CD14-positive monocyte (primary cell): ENCODE results near the gene KIF3C. TPM values are rescaled to one million over a fixed set of nuclear protein-coding genes. Genes with fewer than 3 reads are reported as not detected.

ENCODE experiments used
- DNase-seq, 3 donors: peaks; one replicate each; pipeline ENCODE4 v3.0.0-alpha.2; 2011 to 2022
- H2AFZ ChIP-seq: 2 replicates; pipeline ENCODE4 v1.6.0; 2012; ENCODE audit warnings: mild to moderate bottlenecking, low read depth, low read length, inconsistent platforms; ENCODE audit not compliant: insufficient read depth, poor library complexity, severe bottlenecking
- H3K27ac ChIP-seq, 2 donors: 1 replicate in 1 of 2; 2 replicates in 1 of 2; pipeline ENCODE4 v1.5.1; 2012 to 2013; ENCODE audit warnings: low read length in 2 of 2, control low read depth in 1 of 2, inconsistent platforms in 1 of 2, low read depth in 1 of 2, mild to moderate bottlenecking in 1 of 2
- H3K27me3 ChIP-seq, 2 donors: one replicate each; pipeline versions ENCODE4 v1.6.0 to v1.6.1; 2011 to 2013; ENCODE audit warnings: low read length in 2 of 2; ENCODE audit not compliant: control insufficient read depth in 2 of 2, insufficient read depth in 2 of 2
- H3K36me3 ChIP-seq, 2 donors: replicated peaks in 1 of 2; 1 replicate in 1 of 2; 2 replicates in 1 of 2; pipeline versions ENCODE4 v1.5.1 to v1.6.1; 2012 to 2013; ENCODE audit warnings: low read length in 2 of 2, control low read depth in 1 of 2, inconsistent platforms in 1 of 2, mild to moderate bottlenecking in 1 of 2; ENCODE audit not compliant: insufficient read depth in 2 of 2, control insufficient read depth in 1 of 2
- H3K4me1 ChIP-seq, 2 donors: 1 replicate in 1 of 2; 2 replicates in 1 of 2; pipeline versions ENCODE4 v1.5.1 to v1.6.1; 2012 to 2013; ENCODE audit warnings: low read length in 2 of 2, control low read depth in 1 of 2, inconsistent platforms in 1 of 2, mild to moderate bottlenecking in 1 of 2, moderate library complexity in 1 of 2; ENCODE audit not compliant: insufficient read depth in 2 of 2, control insufficient read depth in 1 of 2
- H3K4me2 ChIP-seq: replicated peaks from 2 replicates; pipeline ENCODE3; 2012; ENCODE audit warnings: low read length, moderate library complexity, mild to moderate bottlenecking; ENCODE audit not compliant: poor library complexity, severe bottlenecking; ENCODE audit errors: extremely low read depth
- H3K4me3 ChIP-seq, 3 experiments: fragments of 200-600 bp in 1 of 3; sonication (generic) in 1 of 3; replicated peaks in 1 of 3; 1 replicate in 2 of 3; 2 replicates in 1 of 3; pipeline ENCODE4 v1.5.1; 2011 to 2013; ENCODE audit warnings: low read length in 3 of 3, mild to moderate bottlenecking in 3 of 3, control low read depth in 2 of 3, low read depth in 2 of 3, inconsistent platforms in 1 of 3, moderate library complexity in 1 of 3
- H3K79me2 ChIP-seq: 2 replicates; pipeline ENCODE4 v1.6.0; 2012; ENCODE audit warnings: mild to moderate bottlenecking, control low read depth, inconsistent platforms, low read length, moderate library complexity; ENCODE audit not compliant: insufficient read depth
- H3K9ac ChIP-seq: 2 replicates; pipeline ENCODE4 v1.6.0; 2017; ENCODE audit warnings: low read length, mild to moderate bottlenecking; ENCODE audit not compliant: insufficient read depth, poor library complexity, severe bottlenecking
- H3K9me3 ChIP-seq, 2 donors: replicated peaks in 1 of 2; 1 replicate in 1 of 2; 2 replicates in 1 of 2; pipeline versions ENCODE4 v1.5.1 to v1.6.1; 2012 to 2013; ENCODE audit warnings: low read length in 2 of 2, control low read depth in 1 of 2; ENCODE audit not compliant: control insufficient read depth in 1 of 2, insufficient read depth in 1 of 2
- H4K20me1 ChIP-seq: 2 replicates; pipeline ENCODE4 v1.6.0; 2012; ENCODE audit warnings: mild to moderate bottlenecking, low read length, control low read depth, moderate library complexity; ENCODE audit not compliant: insufficient read depth
- H3K27ac Mint-ChIP-seq, 7 donors: one replicate each; pipeline ENCODE4 v1.8.0; 2020; ENCODE audit warnings: mild to moderate bottlenecking in 7 of 7, mixed read lengths in 7 of 7, moderate library complexity in 6 of 7, inconsistent platforms in 2 of 7
- H3K27me3 Mint-ChIP-seq, 3 donors: one replicate each; pipeline ENCODE4 v1.8.0; 2021 to 2022; ENCODE audit warnings: low read depth in 3 of 3, mild to moderate bottlenecking in 3 of 3, mixed read lengths in 3 of 3, moderate library complexity in 3 of 3, inconsistent platforms in 1 of 3
- H3K36me3 Mint-ChIP-seq, 2 donors: one replicate each; pipeline ENCODE4 v1.8.0; 2020; ENCODE audit warnings: mixed read lengths in 2 of 2, inconsistent platforms in 1 of 2, mild to moderate bottlenecking in 1 of 2
- H3K4me1 Mint-ChIP-seq: one replicate; pipeline ENCODE4 v1.8.0; 2020; ENCODE audit warnings: mild to moderate bottlenecking, mixed read lengths
- H3K4me3 Mint-ChIP-seq, 2 donors: one replicate each; pipeline ENCODE4 v1.8.0; 2020; ENCODE audit warnings: mild to moderate bottlenecking in 2 of 2, mixed read lengths in 2 of 2, moderate library complexity in 1 of 2
- H3K9me3 Mint-ChIP-seq, 7 donors: one replicate each; pipeline ENCODE4 v1.8.0; 2020 to 2022; ENCODE audit warnings: mixed read lengths in 7 of 7, mild to moderate bottlenecking in 6 of 7, moderate library complexity in 6 of 7, inconsistent platforms in 2 of 7
- WGBS: methylation state at CpG from one replicate; pipeline ENCODE4 v1.1.5; 2013; ENCODE audit warnings: missing lambda C conversion rate; ENCODE audit not compliant: insufficient coverage; 5-methylcytosine and 5-hydroxymethylcytosine counted together
- intact Hi-C, 2 donors: fragments of 100-400 bp; cut with micrococcal nuclease; formaldehyde crosslinking; loops; one replicate each; pipeline versions ENCODE4 v1.15.0 to v1.15.1; 2023
- polyA plus RNA-seq, 3 donors: library from polyadenylated mRNA; depleted of rRNA in 1 of 3; unstranded in 2 of 3; stranded (reverse) in 1 of 3; fragments of 300-500 nt in 2 of 3; fragments of >200 nt in 1 of 3; fragmentation: Illumina TruSeq in 2 of 3; gene quantifications; 1 replicate in 2 of 3; 2 replicates in 1 of 3; pipeline ENCODE4 v1.2.3, GENCODE V29; 2012 to 2021
- TF ChIP-seq, protein P1 (sequence below): fragments of 200-600 bp; IDR thresholded peaks from one replicate; pipeline ENCODE4 v1.8.0; 2022; ENCODE audit warnings: antibody characterized with exemption, mild to moderate bottlenecking

KIF3C gene
- polyA plus RNA-seq, 3 donors: 0.28 to 0.97 (median 0.47) TPM

DNA sequence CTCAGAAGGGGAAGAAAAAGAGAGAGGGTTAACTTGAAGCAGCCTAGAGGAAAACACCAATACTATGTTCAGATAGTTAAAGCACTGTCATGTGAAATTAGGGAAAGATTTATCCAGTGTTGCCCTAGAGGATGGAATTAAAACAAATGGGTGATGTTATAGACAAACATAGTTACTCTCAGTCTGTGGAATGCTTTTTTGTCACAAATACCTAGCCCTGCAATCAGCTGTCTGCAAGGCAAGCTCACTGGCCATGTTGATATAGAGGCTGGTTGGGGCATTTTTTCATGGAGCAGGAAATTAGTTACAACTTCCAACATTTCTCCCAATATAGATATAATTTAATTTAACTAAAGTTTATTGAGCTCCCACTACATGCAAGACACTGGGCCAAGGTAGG is 43.2 kb upstream of the KIF3C start:
- H4K20me1 ChIP-seq: no peaks in the 10 kb centered on the region
- H3K4me3 Mint-ChIP-seq: no peak overlapping the region
- peaks cover 3 to 10% (median 4%) of the 10 kb centered on the region in 3 donors for H3K27me3 Mint-ChIP-seq
- no peaks in the 10 kb centered on the region for H3K27me3 ChIP-seq
- no peak overlapping the region for H2AFZ ChIP-seq
- H3K9me3 ChIP-seq: no peaks in the 10 kb centered on the region
- TF ChIP-seq, protein P1, sequence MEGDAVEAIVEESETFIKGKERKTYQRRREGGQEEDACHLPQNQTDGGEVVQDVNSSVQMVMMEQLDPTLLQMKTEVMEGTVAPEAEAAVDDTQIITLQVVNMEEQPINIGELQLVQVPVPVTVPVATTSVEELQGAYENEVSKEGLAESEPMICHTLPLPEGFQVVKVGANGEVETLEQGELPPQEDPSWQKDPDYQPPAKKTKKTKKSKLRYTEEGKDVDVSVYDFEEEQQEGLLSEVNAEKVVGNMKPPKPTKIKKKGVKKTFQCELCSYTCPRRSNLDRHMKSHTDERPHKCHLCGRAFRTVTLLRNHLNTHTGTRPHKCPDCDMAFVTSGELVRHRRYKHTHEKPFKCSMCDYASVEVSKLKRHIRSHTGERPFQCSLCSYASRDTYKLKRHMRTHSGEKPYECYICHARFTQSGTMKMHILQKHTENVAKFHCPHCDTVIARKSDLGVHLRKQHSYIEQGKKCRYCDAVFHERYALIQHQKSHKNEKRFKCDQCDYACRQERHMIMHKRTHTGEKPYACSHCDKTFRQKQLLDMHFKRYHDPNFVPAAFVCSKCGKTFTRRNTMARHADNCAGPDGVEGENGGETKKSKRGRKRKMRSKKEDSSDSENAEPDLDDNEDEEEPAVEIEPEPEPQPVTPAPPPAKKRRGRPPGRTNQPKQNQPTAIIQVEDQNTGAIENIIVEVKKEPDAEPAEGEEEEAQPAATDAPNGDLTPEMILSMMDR: no peak
- no peaks in the 10 kb centered on the region for H3K36me3 Mint-ChIP-seq
- no peaks in the 10 kb centered on the region for H3K36me3 ChIP-seq
- no peaks in the 10 kb centered on the region for H3K79me2 ChIP-seq
- H3K9ac ChIP-seq: no peak overlapping the region
- H3K27ac Mint-ChIP-seq: no peak overlapping the region
- no peak overlapping the region for H3K4me3 ChIP-seq
- intact Hi-C loops: no loop called here
- H3K9me3 Mint-ChIP-seq: peaks cover 0 to 4% (median 0%) of the 10 kb centered on the region in 7 donors
- H3K27ac ChIP-seq: no peak overlapping the region
- H3K4me2 ChIP-seq: no peak overlapping the region
- peaks cover 10% of the 10 kb centered on the region for H3K4me1 Mint-ChIP-seq
- DNase-seq: no peak
- peaks cover 5 to 12% of the 10 kb centered on the region in 2 donors for H3K4me1 ChIP-seq

DNA sequence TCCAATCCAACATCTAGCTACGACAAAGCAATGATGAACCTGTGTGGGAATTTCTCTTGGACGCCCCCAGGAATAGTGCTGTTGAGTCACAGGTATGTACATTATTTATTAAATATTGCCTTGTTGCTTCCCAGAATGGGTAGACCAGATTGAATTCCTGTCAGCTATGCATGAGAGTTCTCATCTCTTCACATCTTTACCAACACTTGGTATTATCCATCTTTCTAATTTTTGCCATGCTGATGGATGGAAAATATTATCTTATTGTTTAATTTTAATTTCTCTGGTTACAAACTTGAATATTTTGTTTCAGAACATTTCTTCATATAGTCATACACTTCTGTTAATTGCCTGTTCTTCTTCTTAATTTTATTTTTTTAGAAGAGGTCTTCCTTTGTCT is 42.0 kb upstream of the KIF3C start:
- TF ChIP-seq, protein P1: no peak
- Mint-ChIP-seq H3K4me3 (no peak overlapping the region), H3K36me3 (no peaks in the 10 kb centered on the region), H3K4me1 (peaks cover 15% of the 10 kb centered on the region), H3K27ac (no peak overlapping the region), H3K27me3 (peaks cover 3 to 8% (median 4%) of the 10 kb centered on the region in 3 donors), H3K9me3 (peaks cover 0 to 4% (median 0%) of the 10 kb centered on the region in 7 donors)
- H2AFZ ChIP-seq: no peak overlapping the region
- no peak overlapping the region for H3K9ac ChIP-seq
- H3K36me3 ChIP-seq: no peaks in the 10 kb centered on the region
- WGBS: no CpG with 5 or more reads among the region's 2 CpGs
- H3K4me1 ChIP-seq: peaks cover 5 to 17% of the 10 kb centered on the region in 2 donors
- H3K9me3 ChIP-seq: no peaks in the 10 kb centered on the region
- H3K79me2 ChIP-seq: no peaks in the 10 kb centered on the region
- H3K27me3 ChIP-seq: no peaks in the 10 kb centered on the region
- DNase-seq: no peak
- intact Hi-C loops: no loop called here
- H3K4me3 ChIP-seq: no peak overlapping the region
- no peaks in the 10 kb centered on the region for H4K20me1 ChIP-seq
- no peak overlapping the region for H3K27ac ChIP-seq
- no peak overlapping the region for H3K4me2 ChIP-seq
